ENCODE results near the gene ADRB2.

GRCh38 chr5:148875205-148875875 lies 48.9 kb downstream of the ADRB2 start:
- TF ChIP-seq CTCF (conservative IDR thresholded peaks at IDR 0.05; ENCODE audit: low read length) = no peak
- no peak for TF ChIP-seq EZH2phosphoT487 (IDR thresholded peaks at IDR 0.05; ENCODE audit: borderline replicate concordance, low read depth, low read length)
